Activated naive CD8-positive, alpha-beta T cell treated with anti-CD3 and anti-CD28 coated beads, Interleukin-2, amount 10 ng/mL, durations not matched to agents 7 days and 5 days (primary cell): ENCODE measurements around the gene WDR83. TPM values are rescaled to one million over a fixed set of nuclear protein-coding genes. Genes with fewer than 3 reads are reported as not detected.
A peak's percentile ranks its signal among the peaks of the same experiment; 100 is the strongest.
"Not testable (repeated sequence)": the region's sequence is repeated elsewhere in the genome, so short reads cannot be mapped to it uniquely, and the experiment has no call there.

Experiments used
- ATAC-seq: fragments of 150-1000 bp; cut with Tn5 transposase; one replicate; pipeline ENCODE4 v1.10.0; 2021; ENCODE audit warnings: low read depth, moderate library complexity
- POLR2A ChIA-PET: fragments of 350-600 bp; sonication (Branson Sonifier 250); formaldehyde crosslinking; loops from one replicate; lab custom pipeline; 2021; ENCODE audit warnings: antibody characterized with exemption; lab: Charles Lee
- DNase-seq: peaks from one replicate; pipeline ENCODE4 v3.0.0; 2021
- H3K27ac Mint-ChIP-seq: one replicate; pipeline ENCODE4 v1.8.0; 2022; ENCODE audit warnings: mild to moderate bottlenecking, mixed read lengths
- H3K27me3 Mint-ChIP-seq: one replicate; pipeline ENCODE4 v1.8.0; 2022; ENCODE audit warnings: mild to moderate bottlenecking, moderate library complexity, mixed read lengths
- H3K36me3 Mint-ChIP-seq: one replicate; pipeline ENCODE4 v1.8.0; 2021; ENCODE audit warnings: mild to moderate bottlenecking, mixed read lengths
- H3K4me1 Mint-ChIP-seq: one replicate; pipeline ENCODE4 v1.8.0; 2021; ENCODE audit warnings: mixed read lengths
- H3K4me3 Mint-ChIP-seq: one replicate; pipeline ENCODE4 v1.8.0; 2022; ENCODE audit warnings: mild to moderate bottlenecking, moderate library complexity, mixed read lengths
- H3K9me3 Mint-ChIP-seq: one replicate; pipeline ENCODE4 v1.8.0; 2021; ENCODE audit warnings: mixed read lengths
- total RNA-seq, 2 experiments: library from RNA; stranded (reverse); gene quantifications; one replicate each; pipeline ENCODE4 v1.2.3, GENCODE V29; 2021

Gene WDR83
- total RNA-seq, 2 experiments from 2014 or later, result 18.2 to 21.1 TPM

DNA sequence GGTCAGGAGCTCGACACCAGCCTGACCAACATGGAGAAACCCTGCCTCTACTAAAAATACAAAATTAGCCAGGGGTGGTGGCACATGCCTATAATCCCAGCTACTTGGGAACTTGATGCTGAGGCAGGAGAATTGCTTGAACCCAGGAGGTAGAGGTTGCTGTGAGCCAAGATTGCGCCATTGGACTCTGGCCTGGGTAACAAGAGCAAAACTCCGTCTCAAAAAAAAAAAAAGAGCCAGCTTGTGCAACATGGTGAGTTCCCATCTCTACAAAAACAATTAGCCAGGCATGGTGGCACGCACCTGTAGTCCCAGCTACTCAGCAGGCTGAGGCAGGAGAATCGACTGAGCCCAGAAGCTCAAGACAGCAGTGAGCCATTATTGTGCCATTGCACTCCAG, 11.4 kb downstream of the WDR83 start:
- H3K9me3 Mint-ChIP-seq, ATAC-seq, H3K27ac Mint-ChIP-seq, H3K4me3 Mint-ChIP-seq, DNase-seq, H3K27me3 Mint-ChIP-seq: not testable (repeated sequence)
- Mint-ChIP-seq H3K4me1 (peaks cover 18% of the 10 kb centered on the region), H3K36me3 (peaks cover 28% of the 10 kb centered on the region)
- POLR2A ChIA-PET, result interaction anchor here (0.6 to 2.4 kb wide), 5 partner anchors 13 to 115 kb away, joined by 3 to 7 read pairs (median 3); partner anchors contain the start of gene FBXW9

DNA sequence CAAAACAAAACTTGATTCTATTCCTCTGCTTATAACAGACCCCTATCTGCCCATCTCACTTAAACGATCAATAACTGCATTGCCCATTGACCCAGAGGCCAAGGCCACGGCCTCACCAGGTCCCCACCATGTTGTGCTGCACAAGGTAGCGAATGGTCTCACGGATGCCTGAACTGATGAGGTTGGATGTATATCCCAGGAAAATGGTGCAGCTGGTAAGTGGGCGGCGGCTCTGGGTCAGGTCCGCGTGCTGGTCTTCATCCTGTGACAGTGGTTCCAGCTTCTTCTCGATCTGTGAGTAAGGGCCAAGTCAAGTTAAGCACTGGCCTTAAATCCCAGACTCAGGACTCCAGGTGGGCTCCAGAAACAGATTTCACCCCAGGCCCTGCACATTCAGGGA, 13.4 kb downstream of the WDR83 start:
- H3K27ac Mint-ChIP-seq, result no peak overlapping the region
- H3K27me3 Mint-ChIP-seq, result no peaks in the 10 kb centered on the region
- no peak for ATAC-seq
- peaks cover 25% of the 10 kb centered on the region for H3K36me3 Mint-ChIP-seq
- peak overlapping the region; percentile 89 for H3K4me3 Mint-ChIP-seq
- POLR2A ChIA-PET, result no interaction called here
- DNase-seq, result no peak
- H3K9me3 Mint-ChIP-seq, result no peaks in the 10 kb centered on the region
- H3K4me1 Mint-ChIP-seq, result peaks cover 18% of the 10 kb centered on the region

DNA sequence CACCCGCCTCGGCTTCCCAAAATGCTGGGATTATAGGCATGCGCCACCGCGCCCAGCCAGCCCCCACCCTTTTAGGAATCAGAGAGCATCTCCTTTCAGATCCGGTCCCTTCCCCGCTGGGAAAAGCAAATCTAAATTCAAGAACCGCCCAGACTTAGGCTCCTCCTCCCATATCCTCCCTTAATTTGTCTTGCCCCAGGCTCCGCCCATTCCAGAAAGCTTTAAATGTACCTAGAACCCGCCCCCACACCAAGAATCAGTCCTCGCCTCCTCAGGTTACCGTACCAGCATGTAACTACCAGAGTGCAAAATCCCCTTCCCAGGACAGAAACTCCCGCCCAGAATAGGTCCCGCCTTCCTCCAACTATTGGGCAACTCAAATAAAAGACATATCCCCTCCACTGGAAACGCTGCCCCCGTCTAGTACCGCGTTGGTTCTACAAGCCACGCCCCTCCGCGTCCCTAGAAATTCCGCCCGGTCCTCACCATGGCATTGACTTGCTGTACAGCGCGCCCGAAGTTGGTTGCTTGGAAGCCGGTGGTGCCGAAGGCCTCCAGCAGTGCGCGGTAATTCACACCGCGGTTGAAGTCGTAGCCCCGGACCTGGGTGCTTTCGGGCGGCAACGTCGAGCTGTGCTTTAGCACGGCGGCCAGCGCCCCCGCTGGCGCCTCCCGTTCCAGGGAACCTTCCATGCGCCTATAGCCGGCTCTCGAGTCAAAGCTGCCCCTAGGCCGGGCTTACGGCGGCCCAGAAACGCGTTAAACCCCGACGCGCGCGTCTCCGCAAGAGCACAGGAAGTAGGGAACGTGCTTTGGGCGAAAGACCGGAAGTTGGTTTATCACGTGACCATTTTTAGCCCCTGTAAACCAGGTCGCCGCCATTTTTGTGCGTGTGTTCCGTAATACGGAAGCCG, 14.7 kb downstream of the WDR83 start, which contains the start of gene DHPS:
DHPS (minus strand) TSS at position 807 of the 914 bp plus-strand sequence; CDS start at position 693, 114 bp downstream.
- ATAC-seq (peak; percentile 75), DNase-seq (peak; percentile 82)
- Mint-ChIP-seq H3K27ac (peak within 1 kb of the TSS; percentile 89), H3K36me3 (peaks cover 20% of the 10 kb centered on the region), H3K9me3 (no peaks in the 10 kb centered on the region), H3K4me3 (peak within 1 kb of the TSS; percentile 89), H3K27me3 (no peaks in the 10 kb centered on the region), H3K4me1 (peaks cover 17% of the 10 kb centered on the region)
- POLR2A ChIA-PET, result interaction anchor here (0.6 to 2.7 kb wide), 16 partner anchors 9 to 1122 kb away, joined by 3 to 25 read pairs (median 6); partner anchors contain the start of genes FBXW9, GET3, JUNB and RNASEH2A

DNA sequence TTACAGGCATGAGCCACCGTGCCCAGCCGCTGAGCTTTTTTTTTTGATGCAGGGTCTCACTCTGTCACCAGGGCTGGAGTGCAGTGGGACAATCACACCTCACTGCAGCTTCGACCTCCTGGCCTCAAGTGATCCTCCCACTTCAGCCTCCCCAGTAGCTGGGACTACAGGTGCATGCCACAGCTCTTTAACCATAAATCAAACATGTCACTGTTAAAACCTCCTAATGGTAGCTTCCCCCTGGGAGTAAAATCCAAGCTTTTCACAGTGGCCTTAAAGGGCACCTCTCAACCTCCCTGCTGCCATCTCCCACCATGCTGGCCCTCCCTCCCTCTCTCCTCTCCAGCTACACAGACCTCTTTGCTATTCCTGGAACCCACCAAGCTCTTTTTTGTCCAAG, 19.2 kb downstream of the WDR83 start:
- Mint-ChIP-seq H3K9me3 (no peaks in the 10 kb centered on the region), H3K27me3 (no peaks in the 10 kb centered on the region), H3K4me3 (no peak overlapping the region), H3K27ac (no peak overlapping the region), H3K36me3 (peaks cover 4% of the 10 kb centered on the region), H3K4me1 (peaks cover 4% of the 10 kb centered on the region)
- no peak for DNase-seq
- no peak for ATAC-seq
- POLR2A ChIA-PET, result interaction anchor here (0.9 kb wide), 1 partner anchor 10 kb away, joined by 6 read pairs; the partner anchor contains the start of gene FBXW9

DNA sequence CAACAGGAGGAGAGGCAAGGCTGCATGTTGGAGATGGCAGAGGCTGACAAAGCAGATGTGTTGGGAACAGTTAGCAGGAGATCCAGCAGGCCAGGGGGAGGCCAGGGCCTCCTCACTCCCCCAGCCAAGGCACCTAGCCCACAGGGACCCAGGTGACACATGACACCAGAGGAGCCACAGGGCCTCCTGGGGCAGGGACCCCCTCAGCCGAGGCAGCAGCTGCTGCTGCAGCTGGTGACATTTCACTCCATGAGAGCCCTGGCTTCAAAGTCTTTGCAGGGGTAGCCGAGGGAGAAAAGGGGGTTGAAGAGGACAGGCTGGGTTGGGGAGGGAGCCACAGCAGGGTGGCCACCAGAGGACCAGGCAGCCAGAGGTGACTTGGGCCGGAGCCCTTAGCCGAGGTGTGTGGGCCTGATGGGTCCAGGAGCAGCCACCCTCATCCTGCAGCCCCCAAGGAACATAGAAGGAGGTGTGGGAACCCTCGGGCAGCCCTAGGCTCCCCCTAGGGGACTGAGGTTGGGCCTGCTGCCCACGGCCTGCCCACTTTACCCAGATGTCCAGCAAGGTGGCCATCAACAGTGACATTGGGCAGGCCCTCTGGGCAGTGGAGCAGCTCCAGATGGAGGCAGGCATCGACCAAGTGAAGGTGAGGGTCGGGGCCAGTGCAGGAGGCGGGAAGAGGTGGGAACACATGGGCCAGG, 21.0 kb downstream of the WDR83 start, which contains the start of gene GNG14:
GNG14 (plus strand) TSS at position 503 of the 701 bp plus-strand sequence; CDS start at position 554, 51 bp downstream.
- no peak within 1 kb of the TSS for H3K27ac Mint-ChIP-seq
- no peaks in the 10 kb centered on the region for H3K9me3 Mint-ChIP-seq
- POLR2A ChIA-PET, result interaction anchor here (0.7 kb wide), 1 partner anchor 57 kb away, joined by 6 read pairs; no protein-coding TSS in a partner anchor
- ATAC-seq (no peak), DNase-seq (no peak)
- H3K4me1 Mint-ChIP-seq, result no peaks in the 10 kb centered on the region
- no peaks in the 10 kb centered on the region for H3K27me3 Mint-ChIP-seq
- H3K36me3 Mint-ChIP-seq, result no peaks in the 10 kb centered on the region
- H3K4me3 Mint-ChIP-seq, result no peak within 1 kb of the TSS

DNA sequence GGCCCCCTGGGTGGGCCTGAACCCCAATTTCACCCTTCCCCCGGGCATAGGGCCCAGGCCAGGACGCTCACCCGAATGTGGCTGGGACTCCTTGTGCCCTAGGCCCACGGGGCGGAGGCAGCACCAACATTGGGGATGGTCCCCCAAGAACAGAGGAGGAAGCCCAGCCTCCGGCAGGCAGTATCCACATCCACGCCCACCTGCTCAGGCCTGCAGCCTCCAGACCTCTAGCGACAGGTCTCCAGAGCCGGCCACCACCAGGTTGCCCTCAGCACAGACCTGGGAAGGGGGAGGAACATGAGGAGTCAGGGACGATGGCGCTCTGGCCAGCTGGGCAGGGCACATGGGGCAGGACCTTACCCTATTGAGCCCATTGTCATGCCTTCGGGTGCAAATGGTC, 22.4 kb downstream of the WDR83 start:
- H3K4me1 Mint-ChIP-seq, result no peaks in the 10 kb centered on the region
- no peak overlapping the region for H3K4me3 Mint-ChIP-seq
- H3K27ac Mint-ChIP-seq, result no peak overlapping the region
- POLR2A ChIA-PET, result no interaction called here
- no peaks in the 10 kb centered on the region for H3K27me3 Mint-ChIP-seq
- no peaks in the 10 kb centered on the region for H3K36me3 Mint-ChIP-seq
- DNase-seq (no peak), ATAC-seq (no peak)
- H3K9me3 Mint-ChIP-seq, result no peaks in the 10 kb centered on the region

DNA sequence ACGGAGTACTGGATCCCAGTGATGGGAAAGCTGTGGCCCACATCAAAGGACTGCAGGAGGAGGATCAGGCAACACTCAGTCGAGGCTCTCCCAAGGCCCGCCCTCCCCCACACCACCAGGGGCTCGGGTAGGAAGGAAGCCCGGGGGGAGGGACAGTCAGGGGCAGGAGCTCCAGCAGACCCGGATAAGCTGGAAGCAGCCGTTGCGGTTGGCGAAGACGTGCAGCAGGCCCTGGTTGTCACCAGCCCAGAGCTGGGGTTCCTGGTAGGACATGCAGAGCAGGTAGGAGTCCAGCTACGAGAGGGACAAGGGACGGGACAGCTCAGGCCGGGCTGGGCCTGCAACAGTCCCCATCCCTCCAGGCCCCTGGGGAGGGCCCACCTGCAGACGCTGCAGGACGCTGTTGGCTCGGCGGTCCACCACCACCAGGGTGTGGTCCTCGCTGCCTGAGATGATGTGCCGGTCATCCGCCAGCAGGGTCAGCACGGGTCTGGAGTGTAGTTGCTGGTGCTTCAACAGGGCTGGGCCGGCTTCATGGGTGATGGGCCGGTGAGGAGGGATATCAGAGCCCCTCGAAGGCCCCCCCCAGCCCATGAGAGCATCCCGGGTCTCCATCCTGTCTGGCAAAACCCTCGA, 23.1 kb downstream of the WDR83 start:
- no peak for DNase-seq
- H3K27ac Mint-ChIP-seq, result no peak overlapping the region

DNA sequence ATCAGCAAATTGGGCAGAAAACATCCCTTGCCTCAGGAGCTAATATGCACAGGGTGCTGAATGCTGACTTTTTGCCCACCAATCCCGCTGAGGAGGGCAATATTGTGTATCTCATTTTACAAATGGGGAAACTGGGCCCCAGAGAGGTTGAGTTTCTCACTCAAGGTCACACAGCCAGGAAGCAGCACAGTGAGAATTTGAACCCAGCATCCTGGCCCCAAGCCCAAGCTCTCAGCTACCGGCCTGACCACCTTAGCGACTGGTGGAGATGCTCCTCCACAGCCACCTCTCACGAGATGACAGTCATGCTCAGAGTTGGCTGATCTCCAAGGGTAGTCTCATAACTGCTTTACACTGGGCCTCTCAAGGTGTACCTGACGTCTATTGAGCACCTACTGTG, 26.4 kb downstream of the WDR83 start:
- Mint-ChIP-seq H3K27me3 (no peaks in the 10 kb centered on the region), H3K4me1 (peaks cover 8% of the 10 kb centered on the region), H3K4me3 (no peak overlapping the region), H3K9me3 (no peaks in the 10 kb centered on the region), H3K36me3 (no peaks in the 10 kb centered on the region), H3K27ac (no peak overlapping the region)
- POLR2A ChIA-PET, result interaction anchor here (0.7 kb wide), 1 partner anchor 246 kb away, joined by 3 read pairs; no protein-coding TSS in a partner anchor
- no peak for DNase-seq
- ATAC-seq, result no peak

More for the DNA sequence above, 23.1 kb downstream of the WDR83 start:
- no peaks in the 10 kb centered on the region for H3K36me3 Mint-ChIP-seq
- no peak overlapping the region for H3K4me3 Mint-ChIP-seq
- no peaks in the 10 kb centered on the region for H3K4me1 Mint-ChIP-seq
- POLR2A ChIA-PET, result no interaction called here
- H3K27me3 Mint-ChIP-seq, result no peaks in the 10 kb centered on the region
- H3K9me3 Mint-ChIP-seq, result no peaks in the 10 kb centered on the region
- no peak for ATAC-seq

DNA sequence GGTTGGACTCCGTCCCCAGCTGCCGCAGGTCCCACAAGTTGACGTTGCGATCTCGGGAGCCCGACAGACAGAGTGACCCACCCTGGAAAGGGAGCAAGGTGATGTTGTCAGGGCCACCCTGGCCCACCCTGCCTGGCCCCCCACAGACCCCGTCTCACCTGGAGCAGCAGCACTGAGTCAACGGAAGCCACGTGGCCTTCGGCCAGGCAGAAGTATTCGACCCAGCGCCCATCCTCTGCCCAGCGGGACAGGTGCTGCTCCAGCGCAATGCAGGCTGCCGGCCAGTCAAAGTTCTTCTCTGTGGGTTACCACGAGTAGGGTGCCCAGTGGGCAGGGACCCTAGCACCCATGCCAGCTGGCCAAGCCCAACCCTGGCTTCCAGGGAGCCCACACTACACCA, 28.0 kb downstream of the WDR83 start:
- H3K4me3 Mint-ChIP-seq, result peak overlapping the region; percentile 25
- peaks cover 10% of the 10 kb centered on the region for H3K4me1 Mint-ChIP-seq
- no peak overlapping the region for H3K27ac Mint-ChIP-seq
- no peaks in the 10 kb centered on the region for H3K27me3 Mint-ChIP-seq
- ATAC-seq (no peak), DNase-seq (no peak)
- H3K36me3 Mint-ChIP-seq, result peaks cover 4% of the 10 kb centered on the region
- no peaks in the 10 kb centered on the region for H3K9me3 Mint-ChIP-seq
- POLR2A ChIA-PET, result interaction anchor here (0.6 to 3.3 kb wide), 3 partner anchors 13 to 27 kb away, joined by 3 to 24 read pairs (median 21); partner anchors contain the start of genes DHPS and TNPO2

DNA sequence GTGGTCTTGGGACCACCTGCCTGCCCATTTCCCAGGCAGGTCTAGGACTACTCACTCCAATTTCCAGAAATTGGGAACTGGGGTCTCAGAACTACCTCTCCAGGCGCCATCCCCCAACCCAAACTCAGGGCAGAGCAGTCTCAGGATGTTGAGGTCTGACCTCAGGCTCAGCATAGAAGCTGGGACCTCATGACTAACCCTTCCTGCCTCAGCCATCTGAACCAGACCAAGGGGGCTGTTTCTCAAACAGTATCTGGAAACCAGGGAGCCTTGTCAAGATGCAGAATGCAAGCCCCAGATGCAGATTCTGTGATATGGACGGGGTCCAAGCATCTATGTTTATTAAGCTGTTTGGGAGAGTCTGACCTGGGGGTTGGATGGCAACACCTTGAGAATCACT, 28.5 kb downstream of the WDR83 start:
- Mint-ChIP-seq H3K9me3 (no peaks in the 10 kb centered on the region), H3K4me3 (peak overlapping the region; percentile 25), H3K4me1 (peaks cover 10% of the 10 kb centered on the region), H3K27me3 (no peaks in the 10 kb centered on the region), H3K36me3 (peaks cover 4% of the 10 kb centered on the region), H3K27ac (peak overlapping the region; percentile 34)
- DNase-seq, result no peak
- POLR2A ChIA-PET, result interaction anchor here (1.5 to 3.3 kb wide), 4 partner anchors 10 to 26 kb away, joined by 6 to 24 read pairs (median 14); partner anchors contain the start of genes DHPS and TNPO2
- ATAC-seq, result peak; percentile 37

DNA sequence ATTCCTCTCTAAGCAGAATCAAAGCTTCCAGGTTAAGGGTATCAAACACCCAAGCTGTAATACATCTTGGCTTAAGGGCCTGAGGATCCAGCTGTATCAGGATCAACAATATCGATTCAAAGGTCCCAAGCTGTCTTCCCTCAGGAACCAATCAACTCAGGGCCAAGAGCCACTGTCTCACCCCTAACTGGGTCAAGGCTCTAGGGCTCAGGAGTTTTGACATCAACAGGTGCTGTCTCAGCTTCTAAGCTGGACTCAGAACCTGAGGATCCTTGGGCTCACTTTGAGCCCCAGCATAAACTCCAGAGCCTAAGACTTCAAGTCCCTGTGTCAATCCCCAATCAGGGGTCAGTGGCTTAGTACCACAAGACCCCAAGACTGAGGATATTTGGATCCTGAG, 28.9 kb downstream of the WDR83 start:
- H3K4me3 Mint-ChIP-seq, result peak overlapping the region; percentile 68
- no peaks in the 10 kb centered on the region for H3K27me3 Mint-ChIP-seq
- DNase-seq (no peak), ATAC-seq (no peak)
- H3K36me3 Mint-ChIP-seq, result peaks cover 4% of the 10 kb centered on the region
- no peak overlapping the region for H3K27ac Mint-ChIP-seq
- POLR2A ChIA-PET, result interaction anchor here (1.5 to 3.3 kb wide), 5 partner anchors 10 to 39 kb away, joined by 6 to 24 read pairs (median 13); partner anchors contain the start of genes DHPS, TNPO2 and TRIR
- H3K9me3 Mint-ChIP-seq, result no peaks in the 10 kb centered on the region
- peaks cover 10% of the 10 kb centered on the region for H3K4me1 Mint-ChIP-seq

DNA sequence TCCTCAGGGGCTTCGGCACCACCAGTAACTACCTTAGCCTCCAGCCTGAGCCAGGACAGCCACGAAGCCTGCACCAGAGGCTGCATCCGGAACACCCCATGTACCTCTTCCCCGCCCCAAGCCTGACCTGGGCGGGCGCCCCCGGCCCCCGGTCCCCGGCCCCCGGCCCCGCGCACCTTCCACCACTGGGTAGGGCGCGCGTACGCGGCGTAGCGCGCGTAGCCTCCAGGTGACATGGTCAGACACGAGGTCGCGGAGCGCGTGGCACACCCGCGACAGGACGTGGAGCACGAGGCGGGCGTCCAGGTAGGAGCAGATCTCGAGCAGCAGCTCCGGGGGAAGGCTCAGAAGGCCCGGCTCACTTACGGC, 29.4 kb downstream of the WDR83 start:
- no peak for DNase-seq
- Mint-ChIP-seq H3K4me3 (peak overlapping the region; percentile 93), H3K27ac (no peak overlapping the region)

More for the DNA sequence above, 29.4 kb downstream of the WDR83 start:
- peak; percentile 15 for ATAC-seq
- Mint-ChIP-seq H3K9me3 (no peaks in the 10 kb centered on the region), H3K27me3 (no peaks in the 10 kb centered on the region), H3K36me3 (peaks cover 4% of the 10 kb centered on the region), H3K4me1 (peaks cover 10% of the 10 kb centered on the region)
- POLR2A ChIA-PET, result interaction anchor here (0.8 to 3.3 kb wide), 7 partner anchors 11 to 145 kb away, joined by 3 to 24 read pairs (median 9); partner anchors contain the start of genes DHPS, TNPO2 and TRIR
